Epithelial cell of esophagus (primary cell): ENCODE measurements around the gene NME3.
"Not testable (repeated sequence)": the region's sequence is repeated elsewhere in the genome, so short reads cannot be mapped to it uniquely, and the experiment has no call there.

Experiments
- DNase-seq: peaks from one replicate; pipeline ENCODE4 v3.0.0; 2010; ENCODE audit warnings: low read depth
- H3K4me3 ChIP-seq: 2 replicates; pipeline ENCODE4 v1.5.1; 2011; ENCODE audit warnings: mild to moderate bottlenecking, low read length, control low read depth
- TF ChIP-seq, protein P1 (sequence below): IDR thresholded peaks from 2 replicates; pipeline ENCODE4 v1.5.1; 2011; ENCODE audit warnings: low read depth, mild to moderate bottlenecking, low read length, control low read depth, inconsistent platforms; ENCODE audit not compliant: insufficient read depth; ENCODE audit errors: missing control alignments

The NME3 gene

GRCh38 chr16:1740781-1741490 is 30.4 kb downstream of the NME3 start:
- DNase-seq: no peak
- TF ChIP-seq, protein P1, sequence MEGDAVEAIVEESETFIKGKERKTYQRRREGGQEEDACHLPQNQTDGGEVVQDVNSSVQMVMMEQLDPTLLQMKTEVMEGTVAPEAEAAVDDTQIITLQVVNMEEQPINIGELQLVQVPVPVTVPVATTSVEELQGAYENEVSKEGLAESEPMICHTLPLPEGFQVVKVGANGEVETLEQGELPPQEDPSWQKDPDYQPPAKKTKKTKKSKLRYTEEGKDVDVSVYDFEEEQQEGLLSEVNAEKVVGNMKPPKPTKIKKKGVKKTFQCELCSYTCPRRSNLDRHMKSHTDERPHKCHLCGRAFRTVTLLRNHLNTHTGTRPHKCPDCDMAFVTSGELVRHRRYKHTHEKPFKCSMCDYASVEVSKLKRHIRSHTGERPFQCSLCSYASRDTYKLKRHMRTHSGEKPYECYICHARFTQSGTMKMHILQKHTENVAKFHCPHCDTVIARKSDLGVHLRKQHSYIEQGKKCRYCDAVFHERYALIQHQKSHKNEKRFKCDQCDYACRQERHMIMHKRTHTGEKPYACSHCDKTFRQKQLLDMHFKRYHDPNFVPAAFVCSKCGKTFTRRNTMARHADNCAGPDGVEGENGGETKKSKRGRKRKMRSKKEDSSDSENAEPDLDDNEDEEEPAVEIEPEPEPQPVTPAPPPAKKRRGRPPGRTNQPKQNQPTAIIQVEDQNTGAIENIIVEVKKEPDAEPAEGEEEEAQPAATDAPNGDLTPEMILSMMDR: no peak
- H3K4me3 ChIP-seq: no peak overlapping the region

GRCh38 chr16:1740234-1740633 is 31.1 kb downstream of the NME3 start:
- no peak for DNase-seq
- TF ChIP-seq, protein P1: no peak
- no peak overlapping the region for H3K4me3 ChIP-seq

- no peak overlapping the region for H3K4me3 ChIP-seq
- TF ChIP-seq, protein P1: no peak
- no peak for DNase-seq
These were observed 36.5 kb downstream of the NME3 start for GRCh38 chr16:1734816-1735215.

DNA sequence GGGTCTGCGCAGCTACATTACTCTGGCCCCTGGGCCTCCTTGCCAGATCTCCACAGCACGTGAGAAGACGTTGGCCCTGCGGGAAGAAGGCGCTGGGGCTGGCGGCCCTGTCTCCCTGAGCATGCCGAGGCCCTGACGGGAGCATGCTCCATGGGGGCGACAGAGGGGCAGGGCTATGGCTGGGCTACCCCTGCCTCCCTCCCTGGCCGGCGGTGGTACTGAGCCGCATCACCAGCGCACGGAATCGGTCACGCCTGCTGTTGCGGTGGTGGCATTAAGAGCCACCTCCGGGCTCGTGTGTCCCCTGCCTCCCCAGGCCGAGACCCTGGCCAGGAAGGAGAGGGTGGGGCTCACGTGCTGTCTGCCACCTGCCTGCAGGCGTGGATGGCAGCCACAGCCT is 37.2 kb downstream of the NME3 start:
- DNase-seq: no peak
- no peak overlapping the region for H3K4me3 ChIP-seq
- TF ChIP-seq, protein P1: no peak

DNA sequence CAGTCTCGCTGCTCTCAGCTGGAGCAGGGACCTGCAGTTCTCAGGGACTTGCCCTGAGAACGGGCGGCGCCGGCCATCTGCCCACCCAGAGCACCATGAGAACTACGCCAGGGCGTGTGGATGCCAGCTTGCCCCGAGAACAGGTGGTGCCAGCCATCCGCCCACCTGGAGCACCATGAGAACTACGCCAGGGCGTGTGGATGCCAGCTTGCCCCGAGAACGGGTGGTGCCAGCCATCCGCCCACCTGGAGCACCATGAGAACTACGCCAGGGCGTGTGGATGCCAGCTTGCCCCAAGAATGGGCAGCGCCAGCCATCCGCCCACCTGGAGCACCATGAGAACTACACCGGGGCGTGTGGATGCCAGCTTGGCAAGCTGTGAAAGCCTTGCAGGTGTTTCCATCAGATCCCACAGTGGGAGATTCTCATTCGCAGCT is 38.8 kb downstream of the NME3 start:
- DNase-seq, H3K4me3 ChIP-seq: not testable (repeated sequence)

DNA sequence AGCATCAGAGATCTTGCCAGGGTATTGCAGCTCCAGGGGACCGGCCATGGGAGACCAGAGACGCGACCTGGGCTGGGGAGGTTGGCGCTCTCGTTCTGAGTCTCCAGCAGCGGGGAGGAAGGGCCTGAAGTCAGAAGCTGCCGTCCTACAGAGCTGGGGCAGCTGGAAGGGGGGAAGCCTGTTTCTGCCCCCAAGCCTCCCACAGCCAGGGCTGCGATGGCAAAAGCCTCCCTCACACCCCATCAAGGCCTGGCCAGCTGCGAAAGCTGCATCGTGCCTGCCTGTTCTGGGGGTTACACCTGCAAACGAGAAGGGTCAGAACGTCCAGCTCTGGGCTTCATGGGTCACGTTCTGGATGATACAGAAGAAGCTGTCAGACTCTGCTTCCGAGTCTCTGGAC is 39.3 kb downstream of the NME3 start:
- no peak overlapping the region for H3K4me3 ChIP-seq
- TF ChIP-seq, protein P1: no peak
- no peak for DNase-seq

DNA sequence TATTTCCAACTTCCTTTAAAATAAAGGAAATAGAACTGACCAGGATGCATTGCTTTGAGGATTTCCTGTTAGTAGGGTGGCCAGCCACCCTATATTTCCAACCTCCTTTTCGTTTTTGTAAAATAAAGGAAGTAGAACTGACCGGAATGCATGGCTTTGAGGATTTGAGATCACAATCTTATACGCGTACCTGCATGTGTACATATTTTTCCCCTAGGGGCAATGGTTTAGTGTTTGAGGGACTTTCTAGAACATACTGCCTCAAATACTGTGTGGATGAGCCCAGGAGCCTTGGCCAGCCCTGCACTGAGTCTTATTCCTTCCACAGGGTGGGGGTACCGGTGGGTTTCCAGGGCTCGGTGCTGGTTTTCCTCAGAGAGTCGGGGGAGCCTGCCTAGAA is 39.7 kb downstream of the NME3 start:
- H3K4me3 ChIP-seq: no peak overlapping the region
- TF ChIP-seq, protein P1: no peak
- DNase-seq: no peak

DNA sequence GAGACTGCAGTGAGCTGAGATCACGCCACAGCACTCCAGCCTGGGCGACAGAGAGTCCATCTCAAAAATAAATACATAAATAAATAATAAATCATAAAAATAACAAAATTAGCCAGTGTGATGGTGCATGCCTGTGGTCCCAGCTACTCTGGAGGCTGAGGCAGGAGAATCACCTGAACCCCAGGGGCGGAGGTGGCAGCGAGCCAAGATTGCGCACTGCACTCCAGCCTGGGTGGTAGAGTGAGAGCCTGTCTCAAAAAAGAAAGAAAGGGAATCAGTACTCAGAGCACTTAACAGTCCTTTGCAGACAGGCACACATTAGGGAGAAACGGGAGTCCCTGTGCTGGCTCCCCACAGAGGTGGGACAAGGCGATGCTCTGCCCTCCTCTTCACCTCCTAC is 40.3 kb downstream of the NME3 start:
- no peak for DNase-seq
- H3K4me3 ChIP-seq: no peak overlapping the region
- TF ChIP-seq, protein P1: no peak
